Cardiac fibroblast (primary cell): ENCODE data around the gene DDX11.
A peak's percentile ranks its signal among the peaks of the same experiment; 100 is the strongest.
"Not testable (repeated sequence)": the region's sequence is repeated elsewhere in the genome, so short reads cannot be mapped to it uniquely, and the experiment has no call there.

Experiments
- DNase-seq, 2 donors: peaks; one replicate each; pipeline versions ENCODE4 v3.0.0 to v3.0.0-alpha.2; 2010; ENCODE audit warnings: low read depth in 2 of 2
- H3K4me3 ChIP-seq, 2 donors: replicated peaks in 1 of 2; 1 replicate in 1 of 2; 2 replicates in 1 of 2; pipeline ENCODE4 v1.5.1; 2011; ENCODE audit warnings: low read depth in 2 of 2, low read length in 2 of 2, mild to moderate bottlenecking in 2 of 2, moderate library complexity in 1 of 2
- CTCF ChIP-seq: IDR thresholded peaks from one replicate; pipeline ENCODE4 v1.5.1; 2011; ENCODE audit warnings: low read depth, mild to moderate bottlenecking, low read length, inconsistent platforms

The DDX11 gene

GRCh38 chr12:31103561-31103975 is 29.9 kb downstream of the DDX11 start:
- not testable (repeated sequence) for DNase-seq

GRCh38 chr12:31104220-31104619 is 30.6 kb downstream of the DDX11 start:
- H3K4me3 ChIP-seq, DNase-seq: not testable (repeated sequence)

More at GRCh38 chr12:31103561-31103975, 29.9 kb downstream of the DDX11 start:
- not testable (repeated sequence) for H3K4me3 ChIP-seq

GRCh38 chr12:31104773-31105172 is 31.1 kb downstream of the DDX11 start:
- H3K4me3 ChIP-seq = not testable (repeated sequence)

GRCh38 chr12:31105668-31106067 is 32.0 kb downstream of the DDX11 start:
- TF ChIP-seq CTCF = no peak
- DNase-seq = no peak
- no peak overlapping the region for H3K4me3 ChIP-seq

More at GRCh38 chr12:31104773-31105172, 31.1 kb downstream of the DDX11 start:
- not testable (repeated sequence) for DNase-seq

GRCh38 chr12:31106101-31106803 is 32.6 kb downstream of the DDX11 start:
- DNase-seq = no peak

GRCh38 chr12:31109773-31110172 is 36.1 kb downstream of the DDX11 start:
- not testable (repeated sequence) for H3K4me3 ChIP-seq, DNase-seq

More at GRCh38 chr12:31106101-31106803, 32.6 kb downstream of the DDX11 start:
- H3K4me3 ChIP-seq = no peak overlapping the region
- TF ChIP-seq CTCF = no peak

- not testable (repeated sequence) for DNase-seq, H3K4me3 ChIP-seq
These were observed 36.6 kb downstream of the DDX11 start for GRCh38 chr12:31110263-31110662.

GRCh38 chr12:31115092-31115601 is 41.5 kb downstream of the DDX11 start:
- H3K4me3 ChIP-seq, DNase-seq: not testable (repeated sequence)

GRCh38 chr12:31116846-31117202 is 43.2 kb downstream of the DDX11 start:
- DNase-seq, H3K4me3 ChIP-seq: not testable (repeated sequence)

GRCh38 chr12:31117203-31118011 is 43.7 kb downstream of the DDX11 start:
- H3K4me3 ChIP-seq = peak overlapping the region; percentile 24 to 29
- DNase-seq = peak; percentile 18 to 24
- TF ChIP-seq CTCF = peak; percentile 64
